Measurements from ENCODE around the gene MPDZ. TPM values are rescaled to one million over a fixed set of nuclear protein-coding genes. Genes with fewer than 3 reads are reported as not detected.

MPDZ gene
- total RNA-seq, 5 donors from 2014 or later (not counting 1 experiment from before 2014, with no cell fraction given): 0.26 to 0.92 (median 0.35) TPM; not detected in 2

DNA sequence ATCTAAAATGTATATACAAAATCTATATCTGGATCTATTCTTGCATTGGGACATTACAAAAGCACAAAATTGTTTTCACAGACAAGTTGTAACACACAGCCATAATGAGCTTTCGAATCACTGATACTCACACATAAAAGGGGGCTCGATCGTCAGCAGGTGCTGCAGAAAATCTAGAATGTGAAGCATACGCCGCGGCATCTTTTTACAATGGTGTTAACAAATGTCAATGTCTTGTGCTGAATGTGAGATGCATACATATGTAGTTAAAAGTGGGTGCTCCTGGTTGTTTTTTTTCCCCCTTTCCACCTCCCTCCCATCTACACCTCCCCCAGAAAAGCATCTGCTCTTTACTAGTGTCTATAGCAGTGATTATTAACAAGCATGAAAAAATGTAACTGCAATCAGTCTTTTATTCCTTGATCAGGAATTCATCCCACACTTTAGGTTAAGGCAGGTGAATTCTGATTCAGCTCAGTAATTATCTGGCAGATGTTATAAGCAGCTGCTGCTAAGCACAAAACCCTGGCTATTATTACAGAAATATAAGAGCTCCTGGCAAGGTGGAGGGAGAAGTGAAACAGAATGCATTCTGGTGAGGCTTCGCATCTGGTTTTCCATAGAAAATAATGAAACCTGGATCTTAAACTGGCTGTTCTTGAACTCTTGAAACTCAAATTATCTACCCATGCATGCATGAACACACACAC lies 114.1 kb downstream of the MPDZ start:
- H3K27ac Mint-ChIP-seq: no peak overlapping the region
- no peaks in the 10 kb centered on the region for H3K27me3 ChIP-seq (replicated peaks in 1 of 2; ENCODE audit: control insufficient read depth in 2 of 2, extremely low read depth in 1 of 2, insufficient read depth in 2 of 2, low read length in 1 of 2)
- peaks cover 6 to 15% (median 6%) of the 10 kb centered on the region in 3 donors for H3K9me3 Mint-ChIP-seq
- POLR2A ChIA-PET: interaction anchor here in 1 of 2 donors (0.5 kb wide), 1 partner anchor 138 kb away, joined by 9 read pairs; no protein-coding TSS in a partner anchor
- ATAC-seq (replicated peaks in 1 of 4) (no peak), DNase-seq (no peak)
- 86% methylated on average over 2 of the region's 7 CpGs for WGBS (ENCODE audit: insufficient coverage)
- H3K4me3 Mint-ChIP-seq: no peak overlapping the region
- H3K4me3 ChIP-seq (ENCODE audit: control insufficient read depth in 1 of 2, extremely low read depth in 1 of 2, low read length in 1 of 2): no peak overlapping the region
- CTCF ChIA-PET: no interaction called here
- H3K36me3 Mint-ChIP-seq: no peaks in the 10 kb centered on the region
- no peaks in the 10 kb centered on the region for H3K4me1 Mint-ChIP-seq
- no peak overlapping the region for H3K27ac ChIP-seq (ENCODE audit: low read length)
- H3K9me3 ChIP-seq: no peaks in the 10 kb centered on the region
- H3K36me3 ChIP-seq (ENCODE audit: control insufficient read depth in 2 of 2, extremely low read depth in 1 of 2, insufficient read depth in 1 of 2, low read length in 1 of 2): no peaks in the 10 kb centered on the region
- H3K4me1 ChIP-seq (ENCODE audit: control insufficient read depth in 1 of 2, extremely low read depth in 1 of 2, insufficient read depth in 2 of 2, low read length in 2 of 2): no peaks in the 10 kb centered on the region
- H3K27me3 Mint-ChIP-seq: no peaks in the 10 kb centered on the region

DNA sequence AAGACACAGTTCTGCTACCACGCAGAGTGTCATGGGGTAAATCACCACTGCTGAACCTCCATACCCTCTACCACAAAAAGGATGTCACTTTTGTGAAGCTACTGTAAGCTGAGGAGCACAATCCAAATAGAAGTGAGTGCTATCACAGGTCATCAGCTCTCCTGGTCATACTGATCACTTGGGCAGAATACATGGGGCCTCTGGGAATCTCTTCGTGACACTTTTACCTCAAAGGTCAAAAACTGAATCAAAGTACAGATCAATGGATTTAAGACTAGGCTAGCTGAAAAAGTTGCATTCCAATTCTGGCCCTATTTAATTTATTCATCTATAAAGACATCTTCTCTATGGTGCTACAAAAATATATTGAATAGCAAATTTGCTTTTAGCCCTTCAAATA lies 115.5 kb downstream of the MPDZ start:
- H3K36me3 Mint-ChIP-seq: no peaks in the 10 kb centered on the region
- ChIA-PET CTCF (no interaction called here), POLR2A (no interaction called here)
- H3K27ac ChIP-seq (ENCODE audit: low read length): no peak overlapping the region
- DNase-seq (no peak), ATAC-seq (replicated peaks in 1 of 4) (no peak)
- WGBS (ENCODE audit: insufficient coverage): 70% methylated on average over 2 of the region's 2 CpGs
- H3K4me1 Mint-ChIP-seq: no peaks in the 10 kb centered on the region
- H3K27ac Mint-ChIP-seq: no peak overlapping the region
- no peak overlapping the region for H3K4me3 ChIP-seq (ENCODE audit: control insufficient read depth in 1 of 2, extremely low read depth in 1 of 2, low read length in 1 of 2)
- H3K36me3 ChIP-seq (ENCODE audit: control insufficient read depth in 2 of 2, extremely low read depth in 1 of 2, insufficient read depth in 1 of 2, low read length in 1 of 2): no peaks in the 10 kb centered on the region
- no peaks in the 10 kb centered on the region for H3K9me3 ChIP-seq
- no peaks in the 10 kb centered on the region for H3K27me3 Mint-ChIP-seq
- H3K9me3 Mint-ChIP-seq: peaks cover 0 to 7% (median 6%) of the 10 kb centered on the region in 3 donors
- no peaks in the 10 kb centered on the region for H3K4me1 ChIP-seq (ENCODE audit: control insufficient read depth in 1 of 2, extremely low read depth in 1 of 2, insufficient read depth in 2 of 2, low read length in 2 of 2)
- no peaks in the 10 kb centered on the region for H3K27me3 ChIP-seq (replicated peaks in 1 of 2; ENCODE audit: control insufficient read depth in 2 of 2, extremely low read depth in 1 of 2, insufficient read depth in 2 of 2, low read length in 1 of 2)
- no peak overlapping the region for H3K4me3 Mint-ChIP-seq

DNA sequence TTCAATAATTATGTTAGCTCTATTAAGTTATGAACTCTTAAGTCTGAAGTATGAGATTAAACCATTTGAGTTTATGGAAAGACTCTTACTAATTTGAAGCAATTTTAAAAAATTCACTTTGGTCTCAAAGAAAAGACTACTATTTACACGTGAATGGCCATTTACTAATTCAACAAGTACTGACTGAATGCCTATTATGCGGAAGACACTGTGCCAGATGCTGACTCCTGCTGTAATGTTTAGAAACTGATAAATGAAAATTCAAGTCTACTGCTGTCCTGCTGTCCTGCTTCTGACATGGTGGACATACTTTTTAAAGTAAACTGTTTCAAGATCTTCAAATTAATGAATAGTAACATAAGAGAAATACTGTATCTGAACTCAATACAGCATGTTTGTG lies 116.2 kb downstream of the MPDZ start:
- Histone ChIP-seq H3K36me3 (ENCODE audit: control insufficient read depth in 2 of 2, extremely low read depth in 1 of 2, insufficient read depth in 1 of 2, low read length in 1 of 2) (no peaks in the 10 kb centered on the region), H3K4me3 (ENCODE audit: control insufficient read depth in 1 of 2, extremely low read depth in 1 of 2, low read length in 1 of 2) (no peak overlapping the region), H3K9me3 (no peaks in the 10 kb centered on the region), H3K27me3 (replicated peaks in 1 of 2; ENCODE audit: control insufficient read depth in 2 of 2, extremely low read depth in 1 of 2, insufficient read depth in 2 of 2, low read length in 1 of 2) (no peaks in the 10 kb centered on the region), H3K4me1 (ENCODE audit: control insufficient read depth in 1 of 2, extremely low read depth in 1 of 2, insufficient read depth in 2 of 2, low read length in 2 of 2) (no peaks in the 10 kb centered on the region), H3K27ac (ENCODE audit: low read length) (no peak overlapping the region)
- ATAC-seq (replicated peaks in 1 of 4): no peak
- no peaks in the 10 kb centered on the region for H3K36me3 Mint-ChIP-seq
- whole genome bisulfite sequencing (ENCODE audit: insufficient coverage): no CpG with 5 or more reads among the region's 2 CpGs
- H3K9me3 Mint-ChIP-seq: peaks cover 0 to 7% (median 6%) of the 10 kb centered on the region in 3 donors
- no peak for DNase-seq
- H3K4me3 Mint-ChIP-seq: no peak overlapping the region
- H3K27ac Mint-ChIP-seq: no peak overlapping the region
- H3K27me3 Mint-ChIP-seq: no peaks in the 10 kb centered on the region
- ChIA-PET CTCF (no interaction called here), POLR2A (no interaction called here)
- no peaks in the 10 kb centered on the region for H3K4me1 Mint-ChIP-seq

DNA sequence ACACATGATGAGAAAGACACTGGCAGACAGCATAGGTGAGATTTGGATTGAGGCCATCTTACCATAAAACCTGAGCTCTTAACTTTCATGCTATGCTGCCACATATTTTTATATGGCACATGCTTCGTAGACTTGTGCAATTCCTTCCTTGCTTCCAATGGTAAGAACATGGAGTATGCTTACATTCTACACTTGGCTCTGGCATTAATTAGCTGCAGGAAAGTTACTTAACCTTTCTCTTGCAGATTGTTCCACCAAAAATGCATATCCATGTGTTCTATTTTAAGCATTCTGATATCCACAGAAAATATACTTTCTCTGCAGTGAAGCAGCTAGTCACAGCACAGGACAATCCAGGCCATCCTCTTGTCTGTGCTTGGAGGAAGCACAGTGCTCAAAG lies 119.4 kb downstream of the MPDZ start:
- WGBS (ENCODE audit: insufficient coverage): 60% methylated on average over 1 of the region's 1 CpG
- POLR2A ChIA-PET: no interaction called here
- ATAC-seq (replicated peaks in 1 of 4): no peak

DNA sequence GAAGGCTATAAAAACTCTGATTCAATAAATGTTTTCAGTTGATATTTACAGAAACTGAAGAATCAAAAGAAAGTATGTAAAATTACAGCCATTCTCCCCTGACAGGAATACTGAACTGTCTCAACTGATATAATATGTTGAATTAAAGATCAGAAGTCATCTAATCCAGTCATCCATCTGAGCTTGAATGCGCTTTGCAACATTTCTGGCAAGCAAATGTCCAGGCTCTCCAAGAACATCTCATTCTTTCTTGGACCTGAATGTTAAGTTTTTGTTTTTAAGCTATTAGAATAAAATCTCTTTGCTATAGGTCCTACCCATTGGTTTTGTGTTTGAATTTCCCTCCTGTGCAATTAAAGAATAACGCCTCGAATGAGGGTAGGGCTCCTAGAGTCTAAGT lies 120.5 kb downstream of the MPDZ start:
- Mint-ChIP-seq H3K4me3 (no peak overlapping the region), H3K4me1 (no peaks in the 10 kb centered on the region), H3K27me3 (no peaks in the 10 kb centered on the region), H3K9me3 (peaks cover 2 to 8% (median 4%) of the 10 kb centered on the region in 3 donors), H3K27ac (no peak overlapping the region), H3K36me3 (no peaks in the 10 kb centered on the region)
- WGBS (ENCODE audit: insufficient coverage): 50% methylated on average over 2 of the region's 3 CpGs
- no peaks in the 10 kb centered on the region for H3K9me3 ChIP-seq
- no peak for ATAC-seq (replicated peaks in 1 of 4)
- no peak overlapping the region for H3K27ac ChIP-seq (ENCODE audit: low read length)
- H3K36me3 ChIP-seq (ENCODE audit: control insufficient read depth in 2 of 2, extremely low read depth in 1 of 2, insufficient read depth in 1 of 2, low read length in 1 of 2): no peaks in the 10 kb centered on the region
- POLR2A ChIA-PET: no interaction called here
- H3K4me3 ChIP-seq (ENCODE audit: control insufficient read depth in 1 of 2, extremely low read depth in 1 of 2, low read length in 1 of 2): no peak overlapping the region
- CTCF ChIA-PET: no interaction called here
- no peak for DNase-seq
- H3K27me3 ChIP-seq (replicated peaks in 1 of 2; ENCODE audit: control insufficient read depth in 2 of 2, extremely low read depth in 1 of 2, insufficient read depth in 2 of 2, low read length in 1 of 2): no peaks in the 10 kb centered on the region
- no peaks in the 10 kb centered on the region for H3K4me1 ChIP-seq (ENCODE audit: control insufficient read depth in 1 of 2, extremely low read depth in 1 of 2, insufficient read depth in 2 of 2, low read length in 2 of 2)

More for the DNA sequence above, 119.4 kb downstream of the MPDZ start:
- no peak overlapping the region for H3K27ac ChIP-seq (ENCODE audit: low read length)
- CTCF ChIA-PET: no interaction called here
- DNase-seq: no peak
- no peaks in the 10 kb centered on the region for H3K4me1 ChIP-seq (ENCODE audit: control insufficient read depth in 1 of 2, extremely low read depth in 1 of 2, insufficient read depth in 2 of 2, low read length in 2 of 2)
- no peaks in the 10 kb centered on the region for H3K27me3 ChIP-seq (replicated peaks in 1 of 2; ENCODE audit: control insufficient read depth in 2 of 2, extremely low read depth in 1 of 2, insufficient read depth in 2 of 2, low read length in 1 of 2)
- H3K27ac Mint-ChIP-seq: no peak overlapping the region
- no peak overlapping the region for H3K4me3 ChIP-seq (ENCODE audit: control insufficient read depth in 1 of 2, extremely low read depth in 1 of 2, low read length in 1 of 2)
- no peaks in the 10 kb centered on the region for H3K4me1 Mint-ChIP-seq
- H3K36me3 Mint-ChIP-seq: no peaks in the 10 kb centered on the region
- no peaks in the 10 kb centered on the region for H3K9me3 ChIP-seq
- no peaks in the 10 kb centered on the region for H3K27me3 Mint-ChIP-seq
- no peak overlapping the region for H3K4me3 Mint-ChIP-seq
- H3K9me3 Mint-ChIP-seq: peaks cover 4 to 7% (median 6%) of the 10 kb centered on the region in 3 donors
- H3K36me3 ChIP-seq (ENCODE audit: control insufficient read depth in 2 of 2, extremely low read depth in 1 of 2, insufficient read depth in 1 of 2, low read length in 1 of 2): no peaks in the 10 kb centered on the region

DNA sequence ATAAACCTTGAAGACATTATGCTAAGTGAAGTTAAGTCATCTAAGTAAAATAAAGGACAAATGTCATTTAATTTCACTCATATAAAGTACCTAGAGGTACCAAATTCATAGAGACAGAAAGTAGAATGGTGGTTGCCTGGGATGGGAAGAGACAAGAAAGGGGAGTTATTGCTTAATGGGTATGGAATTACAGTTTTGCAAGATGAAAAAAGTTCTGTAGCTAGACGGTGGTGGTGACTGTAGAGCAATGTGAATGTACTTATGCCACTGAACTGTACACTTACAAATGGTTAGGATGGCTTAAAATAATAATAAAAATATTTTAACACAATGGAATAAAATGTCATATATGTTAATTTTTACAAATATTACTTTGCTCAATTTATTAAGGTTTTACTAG lies 128.0 kb downstream of the MPDZ start:
- no peak overlapping the region for H3K27ac ChIP-seq (ENCODE audit: low read length)
- H3K27me3 ChIP-seq (replicated peaks in 1 of 2; ENCODE audit: control insufficient read depth in 2 of 2, extremely low read depth in 1 of 2, insufficient read depth in 2 of 2, low read length in 1 of 2): no peaks in the 10 kb centered on the region
- POLR2A ChIA-PET: no interaction called here
- ATAC-seq (replicated peaks in 1 of 4) (no peak), DNase-seq (no peak)
- Mint-ChIP-seq H3K9me3 (peaks cover 6 to 19% (median 8%) of the 10 kb centered on the region in 3 donors), H3K4me1 (no peaks in the 10 kb centered on the region), H3K27me3 (no peaks in the 10 kb centered on the region), H3K4me3 (no peak overlapping the region), H3K36me3 (no peaks in the 10 kb centered on the region), H3K27ac (no peak overlapping the region)
- H3K36me3 ChIP-seq (ENCODE audit: control insufficient read depth in 2 of 2, extremely low read depth in 1 of 2, insufficient read depth in 1 of 2, low read length in 1 of 2): no peaks in the 10 kb centered on the region
- CTCF ChIA-PET: no interaction called here
- no peaks in the 10 kb centered on the region for H3K9me3 ChIP-seq
- H3K4me3 ChIP-seq (ENCODE audit: control insufficient read depth in 1 of 2, extremely low read depth in 1 of 2, low read length in 1 of 2): no peak overlapping the region
- no CpG with 5 or more reads among the region's 1 CpG for WGBS (ENCODE audit: insufficient coverage)
- no peaks in the 10 kb centered on the region for H3K4me1 ChIP-seq (ENCODE audit: control insufficient read depth in 1 of 2, extremely low read depth in 1 of 2, insufficient read depth in 2 of 2, low read length in 2 of 2)

DNA sequence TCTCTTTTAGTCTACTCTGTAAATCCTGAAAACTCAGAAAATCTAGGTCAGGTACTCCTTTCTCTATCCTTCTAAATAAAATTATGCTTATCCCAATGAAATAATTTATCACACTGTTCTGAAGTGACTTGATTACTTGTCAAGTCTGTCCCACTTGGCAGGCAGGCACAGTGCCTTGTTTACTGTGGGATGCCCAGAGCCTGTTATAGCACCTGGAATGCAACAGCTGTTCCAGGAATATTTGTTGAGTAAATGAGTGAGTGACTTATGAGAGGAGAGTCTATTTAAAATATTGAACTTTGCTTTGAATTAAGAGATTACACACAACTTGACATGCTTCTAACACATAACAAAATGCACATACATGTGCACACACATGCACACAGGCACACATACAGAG lies 130.0 kb downstream of the MPDZ start:
- no peaks in the 10 kb centered on the region for H3K27me3 ChIP-seq (replicated peaks in 1 of 2; ENCODE audit: control insufficient read depth in 2 of 2, extremely low read depth in 1 of 2, insufficient read depth in 2 of 2, low read length in 1 of 2)
- ATAC-seq (replicated peaks in 1 of 4): no peak
- H3K27ac Mint-ChIP-seq: no peak overlapping the region
- no peaks in the 10 kb centered on the region for H3K4me1 Mint-ChIP-seq
- H3K4me3 ChIP-seq (ENCODE audit: control insufficient read depth in 1 of 2, extremely low read depth in 1 of 2, low read length in 1 of 2): no peak overlapping the region
- no peaks in the 10 kb centered on the region for H3K4me1 ChIP-seq (ENCODE audit: control insufficient read depth in 1 of 2, extremely low read depth in 1 of 2, insufficient read depth in 2 of 2, low read length in 2 of 2)
- CTCF ChIA-PET: no interaction called here
- no peaks in the 10 kb centered on the region for H3K36me3 Mint-ChIP-seq
- H3K9me3 ChIP-seq: no peaks in the 10 kb centered on the region
- DNase-seq: no peak
- no peaks in the 10 kb centered on the region for H3K36me3 ChIP-seq (ENCODE audit: control insufficient read depth in 2 of 2, extremely low read depth in 1 of 2, insufficient read depth in 1 of 2, low read length in 1 of 2)
- no peaks in the 10 kb centered on the region for H3K27me3 Mint-ChIP-seq
- POLR2A ChIA-PET: no interaction called here
- H3K27ac ChIP-seq (ENCODE audit: low read length): no peak overlapping the region
- H3K4me3 Mint-ChIP-seq: no peak overlapping the region
- peaks cover 8 to 19% (median 8%) of the 10 kb centered on the region in 3 donors for H3K9me3 Mint-ChIP-seq

Measured in T-cell (primary cell).